Retina (tissue), 1 donor: ENCODE results near the gene IPO4.

Source experiments
- DNase-seq: peaks from one replicate; pipeline ENCODE4 v3.0.0-alpha.2; 2016

The IPO4 gene

DNA sequence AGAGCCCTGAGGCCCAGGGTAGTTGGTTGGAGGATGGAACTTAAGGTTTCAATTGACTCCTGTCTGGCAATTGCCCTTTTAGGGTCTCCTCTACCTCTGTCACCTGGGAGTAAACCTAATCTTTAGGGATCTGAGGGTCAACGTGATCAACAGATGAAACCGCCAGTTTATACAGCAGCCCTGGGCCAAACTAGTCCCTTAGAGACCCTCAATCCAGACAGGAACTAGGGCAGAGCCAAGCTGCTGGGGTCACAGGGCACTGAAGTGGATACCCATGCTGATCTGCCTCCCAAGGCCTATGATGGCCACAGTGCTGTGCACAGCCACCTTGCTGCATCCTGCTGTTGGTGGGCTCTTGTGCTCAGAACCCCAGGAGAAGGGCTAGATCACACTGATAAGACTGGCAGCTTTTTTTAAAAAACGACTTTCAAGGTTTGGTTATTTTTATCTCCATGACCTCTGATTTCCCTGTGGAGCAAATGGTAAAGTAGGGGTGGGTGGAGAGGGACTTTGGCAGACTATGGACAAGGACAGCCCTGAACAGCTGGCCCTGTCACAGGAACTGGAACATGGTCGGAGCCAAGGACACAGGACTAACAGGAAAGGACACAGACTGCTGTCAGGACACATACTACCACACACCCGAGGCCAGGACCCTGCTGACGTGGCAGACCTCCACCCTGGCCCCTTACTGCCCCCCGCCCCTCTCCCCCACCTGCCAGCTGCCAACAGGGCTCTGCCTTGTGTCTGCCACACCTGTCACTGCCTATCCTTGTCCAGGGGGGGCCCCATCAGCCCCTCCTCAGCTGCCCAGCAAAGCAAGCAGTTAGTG is 57.7 kb downstream of the IPO4 start:
- DNase-seq, result no peak

DNA sequence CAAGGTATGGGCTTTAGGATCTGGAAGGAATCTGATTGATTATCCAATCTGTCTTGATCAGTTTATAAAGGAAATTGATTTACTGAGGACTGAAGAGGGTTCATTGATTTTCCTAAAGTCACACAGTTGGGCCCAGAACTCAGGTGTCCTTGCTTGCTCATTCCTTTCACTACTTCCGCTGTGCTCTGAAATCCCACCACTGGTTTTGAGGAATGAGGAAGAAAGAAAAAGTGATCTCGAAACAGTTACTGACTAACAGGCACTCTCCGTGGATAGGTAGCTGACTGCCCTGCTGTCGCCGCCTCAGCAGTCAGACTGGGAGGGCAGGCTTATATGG is 58.3 kb downstream of the IPO4 start, which contains the start of gene FITM1:
Gene FITM1 (plus strand): TSS at position 280 of the 337 bp plus-strand sequence. CDS start 905 bp downstream, outside the sequence.
- no peak for DNase-seq
